DOHH2 (cell line): ENCODE measurements around the gene AXIN1.

Source experiments
- CTCF ChIP-seq: fragments of 200-600 bp; sonication (generic); IDR thresholded peaks from one replicate; pipeline ENCODE4 v1.5.1; 2014; ENCODE audit warnings: antibody characterized with exemption, mild to moderate bottlenecking, low read depth, low read length; ENCODE audit not compliant: poor library complexity, severe bottlenecking
- EZH2phosphoT487 ChIP-seq: fragments of 200-600 bp; sonication (generic); IDR thresholded peaks from 2 replicates; pipeline ENCODE4 v1.6.1; 2017; ENCODE audit warnings: borderline replicate concordance, mild to moderate bottlenecking, antibody characterized with exemption, low read length, moderate library complexity, mixed read lengths

- no peak for TF ChIP-seq CTCF
- TF ChIP-seq EZH2phosphoT487: no peak
These were observed 92.2 kb downstream of the AXIN1 start for GRCh38 chr16:260326-260725.
